IMR-90 (cell line): Measurements from ENCODE around the gene RBFOX2.

Experiments
- BHLHE40 ChIP-seq: fragments of 150-350 bp; IDR thresholded peaks from 2 replicates; pipeline ENCODE4 v1.6.1; 2016; ENCODE audit warnings: mild to moderate bottlenecking, low read depth, low read length
- CTCF ChIP-seq: conservative IDR thresholded peaks from 2 replicates; pipeline ENCODE4 v1.5.1; 2012; ENCODE audit warnings: mild to moderate bottlenecking, low read depth, low read length, improper control_type of control experiment
- ELK1 ChIP-seq: fragments of 150-350 bp; IDR thresholded peaks from 2 replicates; pipeline ENCODE4 v1.6.1; 2016; ENCODE audit warnings: low read depth, mild to moderate bottlenecking, low read length, moderate library complexity, borderline replicate concordance
- POLR2A ChIP-seq: IDR thresholded peaks from 2 replicates; pipeline ENCODE4 v1.6.1; 2012; ENCODE audit warnings: mild to moderate bottlenecking, low read depth, low read length
- RAD21 ChIP-seq: IDR thresholded peaks from 2 replicates; pipeline ENCODE4 v1.6.1; 2012; ENCODE audit warnings: low read length, improper control_type of control experiment

- TF ChIP-seq BHLHE40 (no peak), POLR2A (no peak), CTCF (no peak), RAD21 (no peak), ELK1 (no peak)
Observed at GRCh38 chr22:35981900-35982299, 46.7 kb downstream of the RBFOX2 start.
